Smooth muscle cell (in vitro differentiated cells): Measurements from ENCODE around the gene HAND2. TPM values are rescaled to one million over a fixed set of nuclear protein-coding genes. Genes with fewer than 3 reads are reported as not detected.

Source experiments
- DNase-seq: peaks from one replicate; lab custom pipeline; 2025; ENCODE audit not compliant: unreplicated experiment; lab: John Stamatoyannopoulos, UW
- H2AFZ ChIP-seq: fragments of 200-600 bp; sonication (generic); 2 replicates; pipeline ENCODE4 v1.6.0; 2016; ENCODE audit warnings: antibody characterized with exemption, low read depth, mild to moderate bottlenecking
- H3F3A ChIP-seq: fragments of 200-600 bp; sonication (generic); 2 replicates; pipeline ENCODE4 v1.6.0; 2017; ENCODE audit warnings: antibody characterized with exemption, low read depth
- H3K27ac ChIP-seq: fragments of 200-600 bp; sonication (generic); 2 replicates; pipeline ENCODE4 v1.5.1; 2016; ENCODE audit warnings: low read depth, mild to moderate bottlenecking
- H3K27me3 ChIP-seq: fragments of 200-600 bp; sonication (generic); 2 replicates; pipeline ENCODE4 v1.6.1; 2016; ENCODE audit warnings: low read depth, mild to moderate bottlenecking
- H3K36me3 ChIP-seq: fragments of 200-600 bp; sonication (generic); 2 replicates; pipeline ENCODE4 v1.5.1; 2016; ENCODE audit warnings: low read depth
- H3K4me1 ChIP-seq: fragments of 200-600 bp; sonication (generic); 2 replicates; pipeline ENCODE4 v1.5.1; 2016; ENCODE audit warnings: low read depth
- H3K4me2 ChIP-seq: fragments of 200-600 bp; sonication (generic); 2 replicates; pipeline ENCODE4 v1.6.0; 2016; ENCODE audit warnings: mild to moderate bottlenecking
- H3K4me3 ChIP-seq: fragments of 200-600 bp; sonication (generic); 2 replicates; pipeline ENCODE4 v1.5.1; 2016; ENCODE audit warnings: mild to moderate bottlenecking
- H3K79me2 ChIP-seq: fragments of 200-600 bp; sonication (generic); 2 replicates; pipeline ENCODE4 v1.6.0; 2016; ENCODE audit warnings: low read depth, mild to moderate bottlenecking
- H3K9ac ChIP-seq: fragments of 200-600 bp; sonication (generic); 2 replicates; pipeline ENCODE4 v1.6.0; 2016; ENCODE audit warnings: low read depth
- H3K9me3 ChIP-seq: fragments of 200-600 bp; sonication (generic); replicated peaks from 2 replicates; pipeline ENCODE4 v1.5.1; 2016; ENCODE audit warnings: low read depth
- H4K20me1 ChIP-seq: fragments of 200-600 bp; sonication (generic); 2 replicates; pipeline ENCODE4 v1.6.0; 2016; ENCODE audit warnings: low read depth
- CTCF ChIP-seq: fragments of 200-600 bp; sonication (generic); IDR thresholded peaks from 2 replicates; pipeline ENCODE4 v1.5.1; 2017; ENCODE audit warnings: borderline replicate concordance, mild to moderate bottlenecking, antibody characterized with exemption; ENCODE audit not compliant: insufficient read depth, poor library complexity, severe bottlenecking
- WGBS: methylation state at CpG from one replicate; pipeline ENCODE4 v1.1.7; 2016; ENCODE audit warnings: low lambda C conversion rate; 5-methylcytosine and 5-hydroxymethylcytosine counted together
- polyA plus RNA-seq: library from polyadenylated mRNA; unstranded; fragments of >200 nt; fragmentation: Nextera tagmentation; extraction: Ambion mirVana; gene quantifications from 2 replicates; pipeline ENCODE4 v1.2.1, GENCODE V29; 2016
- total RNA-seq: library from RNA; depleted of rRNA; stranded (reverse); fragments of >200 nt; gene quantifications from 2 replicates; pipeline ENCODE4 v1.2.3, GENCODE V29; 2014

The HAND2 gene
- 243 and 265 TPM in 2 replicates for total RNA-seq
- 287 and 324 TPM in 2 replicates for polyA plus RNA-seq

GRCh38 chr4:173529477-173530325 is at the start of gene HAND2:
Gene HAND2, minus strand, starts transcription at chr4:173530229. Its CDS starts 940 bp downstream, at chr4:173529289.
- DNase-seq: peak; percentile 57
- peaks cover 47% of the 10 kb centered on the region for H4K20me1 ChIP-seq
- peak within 1 kb of the TSS; percentile 97 for H3K27ac ChIP-seq
- TF ChIP-seq CTCF: no peak
- no peaks in the 10 kb centered on the region for H3K36me3 ChIP-seq
- H3K9ac ChIP-seq: peak within 1 kb of the TSS; percentile 92
- H3K79me2 ChIP-seq: peaks cover 96% of the 10 kb centered on the region
- H2AFZ ChIP-seq: peak within 1 kb of the TSS; percentile 72
- no peaks in the 10 kb centered on the region for H3K4me1 ChIP-seq
- H3F3A ChIP-seq: peaks cover 8% of the 10 kb centered on the region
- peak within 1 kb of the TSS; percentile 88 for H3K4me2 ChIP-seq
- peak within 1 kb of the TSS; percentile 93 for H3K4me3 ChIP-seq
- H3K27me3 ChIP-seq: no peaks in the 10 kb centered on the region
- no peaks in the 10 kb centered on the region for H3K9me3 ChIP-seq
- WGBS: 1% methylated on average over 70 of the region's 81 CpGs

GRCh38 chr4:173578956-173579355 is 48.9 kb upstream of the HAND2 start:
- no peak for TF ChIP-seq CTCF
- H3K4me3 ChIP-seq: no peak overlapping the region
- no peaks in the 10 kb centered on the region for H3K4me1 ChIP-seq
- H3K79me2 ChIP-seq: no peaks in the 10 kb centered on the region
- H3K9me3 ChIP-seq: no peaks in the 10 kb centered on the region
- no peak overlapping the region for H2AFZ ChIP-seq
- H3K9ac ChIP-seq: no peak overlapping the region
- H3K36me3 ChIP-seq: no peaks in the 10 kb centered on the region
- no peak overlapping the region for H3K27ac ChIP-seq
- H4K20me1 ChIP-seq: no peaks in the 10 kb centered on the region
- WGBS: 82% methylated on average over 7 of the region's 7 CpGs
- H3F3A ChIP-seq: no peaks in the 10 kb centered on the region
- no peaks in the 10 kb centered on the region for H3K27me3 ChIP-seq
- no peak for DNase-seq
- no peak overlapping the region for H3K4me2 ChIP-seq

- DNase-seq: no peak
- Histone ChIP-seq H3K9me3 (no peaks in the 10 kb centered on the region), H3K4me3 (no peak overlapping the region), H4K20me1 (no peaks in the 10 kb centered on the region), H3K4me2 (no peak overlapping the region), H3K9ac (no peak overlapping the region), H3K27me3 (no peaks in the 10 kb centered on the region), H3K36me3 (no peaks in the 10 kb centered on the region), H3F3A (no peaks in the 10 kb centered on the region), H3K79me2 (no peaks in the 10 kb centered on the region), H3K4me1 (no peaks in the 10 kb centered on the region), H2AFZ (no peak overlapping the region), H3K27ac (no peak overlapping the region)
- 94% methylated on average over 5 of the region's 5 CpGs for WGBS
- no peak for TF ChIP-seq CTCF
These were observed 47.9 kb upstream of the HAND2 start for GRCh38 chr4:173577963-173578362.
